Activated effector memory CD4-positive, alpha-beta T cell treated with Interleukin-2 at 50 U/mL for 16 hours (primary cell): ENCODE measurements around the gene ANKRD33.

Source experiments
- DNase-seq: peaks from one replicate; pipeline ENCODE4 v3.0.0-alpha.2; 2020

Gene ANKRD33, protein sequence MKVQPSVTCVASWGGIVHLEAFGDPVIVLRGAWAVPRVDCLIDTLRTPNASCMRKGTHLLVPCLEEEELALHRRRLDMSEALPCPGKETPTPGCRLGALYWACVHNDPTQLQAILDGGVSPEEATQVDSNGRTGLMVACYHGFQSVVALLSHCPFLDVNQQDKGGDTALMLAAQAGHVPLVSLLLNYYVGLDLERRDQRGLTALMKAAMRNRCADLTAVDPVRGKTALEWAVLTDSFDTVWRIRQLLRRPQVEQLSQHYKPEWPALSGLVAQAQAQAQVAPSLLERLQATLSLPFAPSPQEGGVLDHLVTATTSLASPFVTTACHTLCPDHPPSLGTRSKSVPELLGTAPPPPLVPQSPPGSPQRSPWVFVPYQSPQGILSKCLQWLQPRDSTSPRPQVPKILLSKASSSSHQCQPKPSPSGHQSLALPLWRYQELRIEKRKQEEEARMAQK

GRCh38 chr12:51887476-51888315 is at the start of gene ANKRD33:
TSS of gene ANKRD33 (plus strand) at chr12:51888103. CDS start at chr12:51888187, 84 bp downstream.
- DNase-seq, result no peak

GRCh38 chr12:51838762-51839161 is 49.1 kb upstream of the ANKRD33 start:
- DNase-seq, result no peak

DNA sequence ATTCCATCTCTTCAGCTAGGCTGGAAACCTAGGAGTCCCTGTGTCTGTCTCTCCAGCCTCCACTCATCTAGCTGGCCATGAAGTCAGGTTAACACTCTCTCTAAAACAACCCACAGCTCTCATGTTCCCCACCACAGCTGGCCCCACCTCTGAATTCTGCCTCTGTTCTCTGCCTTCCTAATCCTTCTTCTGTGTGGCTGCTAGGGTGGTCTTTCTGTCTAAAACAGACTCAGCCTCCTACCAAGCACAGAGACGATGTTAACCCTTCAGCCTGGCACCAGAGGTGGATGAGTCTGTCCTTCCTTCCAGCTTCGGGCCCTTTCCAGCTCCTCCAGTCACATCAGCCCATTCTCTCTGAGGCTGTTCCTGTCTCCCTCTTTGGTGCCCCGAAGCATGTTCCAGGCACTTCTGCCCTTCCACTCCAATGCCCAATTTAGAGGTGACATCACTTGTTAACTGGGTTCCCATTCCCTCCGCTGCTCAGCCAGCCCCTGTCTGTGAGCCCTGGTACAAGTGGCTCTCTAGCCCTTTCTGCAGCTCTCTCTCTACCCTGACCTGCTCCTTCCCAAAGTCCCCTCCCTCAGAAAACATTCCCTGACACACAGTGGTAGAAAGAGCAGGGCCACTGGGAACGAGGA is 48.5 kb upstream of the ANKRD33 start:
- DNase-seq, result no peak

DNA sequence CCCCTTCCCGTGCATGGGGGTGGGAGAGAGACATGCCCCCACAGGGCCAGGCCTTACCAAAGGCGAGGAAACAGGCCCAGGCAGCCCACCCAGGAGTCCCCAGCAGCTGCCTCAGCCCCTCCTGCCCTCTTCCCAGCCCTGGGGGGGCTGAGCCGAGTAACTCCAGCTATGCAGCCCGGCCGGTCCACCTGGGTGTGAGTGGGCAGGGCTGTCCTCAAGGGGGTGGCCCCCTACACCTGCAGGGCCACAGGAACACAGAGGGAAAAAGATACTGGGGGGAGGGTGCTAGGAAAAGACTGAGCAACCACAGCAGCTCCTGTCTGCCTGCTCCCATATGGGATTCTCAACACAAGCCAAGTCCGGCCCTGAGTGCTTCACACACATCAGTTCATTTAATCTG is 46.9 kb upstream of the ANKRD33 start:
- DNase-seq, result no peak

GRCh38 chr12:51841727-51842126 is 46.2 kb upstream of the ANKRD33 start:
- no peak for DNase-seq

DNA sequence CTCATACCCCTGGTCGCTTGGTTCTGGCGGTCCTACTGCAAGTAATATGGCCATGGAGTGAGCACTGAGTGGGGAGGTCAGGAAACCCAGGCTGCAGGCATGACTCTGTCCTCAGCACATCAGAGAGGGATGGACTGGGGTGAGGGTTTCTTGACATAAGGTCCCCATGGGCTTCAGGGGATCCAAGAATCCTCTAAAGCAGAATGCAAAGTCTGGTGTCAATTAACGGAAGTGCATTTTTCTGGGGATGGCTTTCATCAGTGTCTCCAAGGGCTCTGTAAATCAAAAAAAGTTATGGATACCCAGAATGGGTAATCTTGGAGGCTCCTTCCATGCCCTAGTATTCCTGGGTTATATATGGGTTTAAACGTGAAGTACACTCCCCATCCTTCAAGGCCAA is 43.0 kb upstream of the ANKRD33 start:
- DNase-seq, result no peak

- no peak for DNase-seq
These were observed 42.4 kb upstream of the ANKRD33 start for GRCh38 chr12:51845482-51845881.

GRCh38 chr12:51846271-51846691 is 41.6 kb upstream of the ANKRD33 start:
- no peak for DNase-seq

DNA sequence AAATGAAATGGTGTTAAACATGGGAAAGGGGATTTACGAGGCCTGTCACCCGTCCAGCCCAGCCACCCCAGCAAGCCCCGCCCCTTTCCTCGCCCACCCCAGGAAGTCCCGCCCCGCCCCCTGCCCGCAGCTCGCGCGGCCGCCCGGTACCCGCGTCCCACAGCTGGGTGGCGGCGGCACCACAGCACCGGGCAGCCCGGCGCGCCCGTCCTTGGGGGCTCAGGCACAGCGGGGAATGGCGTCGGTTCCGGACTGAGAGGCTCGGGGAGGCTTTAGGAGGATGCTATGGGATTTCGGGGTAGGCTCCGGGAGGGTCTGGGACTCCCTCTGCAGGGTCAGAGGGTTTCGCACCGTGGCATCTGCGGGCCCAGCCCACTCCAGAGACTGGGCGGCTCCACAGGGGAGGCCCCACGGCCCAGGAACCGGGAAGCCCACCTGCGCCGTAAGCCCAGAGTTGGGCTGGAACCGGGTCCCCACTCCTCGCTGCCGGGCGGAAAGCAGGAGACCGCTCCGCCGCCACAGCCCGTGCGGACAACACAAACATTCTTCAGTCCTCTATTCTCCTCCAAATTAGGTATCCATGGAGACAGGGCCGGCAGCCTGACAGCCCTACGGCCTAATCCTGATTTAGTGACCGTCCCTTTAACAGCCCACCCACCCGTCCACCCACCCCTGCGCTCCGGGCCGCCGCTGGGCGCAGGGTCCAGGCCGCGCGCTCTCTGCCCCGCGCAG is 40.8 kb upstream of the ANKRD33 start:
- peak; percentile 18 for DNase-seq

GRCh38 chr12:51847643-51848325 is 40.1 kb upstream of the ANKRD33 start:
- DNase-seq, result no peak

DNA sequence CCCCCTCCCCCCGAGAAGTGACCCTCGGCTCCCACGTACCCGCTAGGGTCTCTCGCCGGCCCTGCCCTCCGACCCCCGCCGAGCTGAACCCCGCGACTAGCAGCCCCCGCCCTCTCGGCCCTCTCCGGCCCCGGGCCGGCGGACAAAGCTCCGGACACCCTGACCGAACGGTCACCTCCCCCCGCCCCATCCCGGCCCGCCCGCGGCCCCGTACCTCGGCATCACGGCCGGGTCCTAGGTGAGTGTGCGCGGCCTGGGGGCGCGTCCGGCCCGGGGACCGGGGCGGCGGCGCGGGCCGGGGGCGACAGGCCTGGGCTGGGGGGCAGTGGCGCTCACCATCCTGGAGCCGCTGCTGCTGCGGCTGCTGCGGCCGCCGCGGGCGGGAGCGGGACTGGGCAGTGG is 39.6 kb upstream of the ANKRD33 start, which contains the start of gene FIGNL2:
TSS of gene FIGNL2 (minus strand) at position 393 of the 402 bp plus-strand sequence. CDS start 26,305 bp downstream, outside the sequence.
- DNase-seq, result no peak

GRCh38 chr12:51848841-51849735 is 38.8 kb upstream of the ANKRD33 start:
- DNase-seq, result no peak

DNA sequence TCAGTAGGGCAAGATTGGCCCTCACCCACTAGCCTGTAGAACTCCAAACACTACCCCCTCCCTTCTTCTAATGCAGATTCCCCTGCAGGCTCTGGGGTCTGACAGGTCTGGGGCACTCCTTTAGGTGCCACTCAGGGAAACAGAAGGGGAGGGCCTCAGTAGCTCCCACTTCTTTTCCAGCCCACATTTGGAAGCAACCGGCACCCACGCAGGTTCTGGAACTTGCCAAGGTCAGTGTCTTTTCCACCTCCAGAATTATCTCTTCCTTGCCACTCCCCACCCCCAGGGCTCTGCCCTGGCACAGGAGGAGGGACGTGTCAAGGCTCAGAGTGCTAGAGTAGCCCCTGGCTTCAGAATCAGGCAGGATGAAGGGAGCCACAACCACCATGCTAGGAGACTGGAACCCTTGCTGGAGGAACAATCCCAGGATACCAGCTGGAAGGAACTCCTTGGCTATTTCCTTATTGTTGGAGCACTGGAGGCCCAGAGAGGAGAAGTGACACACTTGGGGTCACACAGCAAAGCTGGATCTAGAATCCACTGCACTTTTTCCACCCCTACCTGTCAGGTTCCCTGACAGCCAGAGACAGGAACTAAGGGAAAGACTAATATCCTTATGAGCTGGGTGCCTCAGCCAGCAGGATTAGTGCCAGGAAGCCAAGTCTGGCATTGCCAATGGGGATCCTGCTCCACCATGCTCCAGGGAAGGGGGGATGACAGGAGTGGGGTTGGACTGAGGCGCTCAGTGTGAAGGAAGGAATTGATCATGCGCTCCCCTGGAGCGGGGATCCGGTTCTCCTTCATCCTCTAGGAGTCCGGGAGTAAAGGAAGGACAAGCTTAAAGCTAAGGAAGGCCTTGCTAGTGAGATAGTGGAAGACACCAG is 37.6 kb upstream of the ANKRD33 start:
- DNase-seq, result no peak

GRCh38 chr12:51850965-51851299 is 37.0 kb upstream of the ANKRD33 start:
- no peak for DNase-seq

DNA sequence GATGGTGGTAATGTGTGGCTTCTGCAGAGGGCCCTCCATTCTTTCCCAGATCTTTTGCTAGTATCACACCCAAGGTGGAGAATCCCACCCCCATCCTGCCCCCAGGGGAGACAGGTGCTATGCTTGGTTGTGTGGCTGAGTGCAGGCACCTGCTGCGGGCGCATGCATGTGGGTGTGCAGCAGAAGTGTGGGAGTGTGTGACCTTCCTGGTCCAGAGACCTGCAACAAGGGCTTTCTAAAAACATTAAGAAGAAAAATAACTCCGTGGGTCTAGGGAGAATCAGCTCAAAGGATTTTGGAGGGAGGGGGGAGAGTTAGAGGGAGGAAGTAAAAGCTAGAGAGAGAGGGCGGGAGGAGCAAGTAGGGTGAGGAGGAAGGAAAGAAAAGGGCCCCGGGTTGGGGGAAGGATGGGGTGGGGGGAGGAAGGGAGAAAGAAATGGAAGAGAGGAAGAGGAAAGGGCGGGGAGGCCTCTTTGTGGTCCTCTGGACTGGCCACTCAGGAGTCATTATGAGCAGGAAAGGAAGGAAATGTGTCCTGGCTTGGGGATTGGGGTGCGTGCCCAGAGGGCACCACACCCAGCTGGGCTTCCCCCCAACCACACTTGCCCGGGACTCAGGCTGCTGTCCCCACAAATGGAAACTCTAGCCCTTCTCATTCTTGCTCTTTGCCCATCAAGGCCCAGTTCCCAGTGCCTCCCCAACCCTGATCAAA is 36.3 kb upstream of the ANKRD33 start:
- no peak for DNase-seq

- DNase-seq, result no peak
These were observed 35.3 kb upstream of the ANKRD33 start for GRCh38 chr12:51852404-51853137.

- DNase-seq, result no peak
These were observed 32.1 kb upstream of the ANKRD33 start for GRCh38 chr12:51855586-51856428.

- DNase-seq, result no peak
These were observed 26.9 kb upstream of the ANKRD33 start for GRCh38 chr12:51860986-51861385.
